ENCODE results near the gene BLOC1S2.

DNA sequence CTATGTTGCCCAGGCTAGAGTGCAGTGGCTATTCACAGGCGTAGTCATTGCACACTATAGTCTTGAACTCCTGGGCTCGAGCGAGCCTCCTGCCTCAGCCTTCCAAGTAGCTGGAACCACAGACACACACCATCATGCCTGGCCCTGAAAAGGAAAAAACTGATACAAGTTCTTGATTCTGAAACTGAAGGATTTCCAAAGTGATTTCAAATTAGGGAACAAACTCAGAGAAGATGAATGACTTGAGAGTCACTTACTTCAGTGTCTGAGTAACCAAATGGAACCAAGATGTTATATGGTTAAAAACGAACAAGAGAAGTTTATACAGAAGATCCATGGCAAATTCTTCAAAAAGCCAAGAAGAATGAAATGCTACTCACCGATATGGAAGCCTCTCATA lies 33.4 kb downstream of the BLOC1S2 start:
- no peak for TF ChIP-seq CTCF (IDR thresholded peaks at IDR 0.05; ENCODE audit: poor library complexity, severe bottlenecking)
- TF ChIP-seq EP300 (conservative IDR thresholded peaks at IDR 0.05; ENCODE audit: poor library complexity, severe bottlenecking): no peak
- TF ChIP-seq RAD21 (conservative IDR thresholded peaks at IDR 0.05): no peak

All from neural cell (in vitro differentiated cells).